ENCODE data around the gene ZNF418.
"Not testable (repeated sequence)": the region's sequence is repeated elsewhere in the genome, so short reads cannot be mapped to it uniquely, and the experiment has no call there.

The ZNF418 gene

GRCh38 chr19:57888560-57889231, 46.5 kb downstream of the ZNF418 start, which contains the start of gene ZNF814:
TSS of gene ZNF814 (minus strand) at chr19:57889037. CDS start at chr19:57888802, 235 bp downstream.
- no peak for DNase-seq

- no peak for DNase-seq
These were observed 47.1 kb downstream of the ZNF418 start for GRCh38 chr19:57888107-57888559.

GRCh38 chr19:57887195-57887941, 47.8 kb downstream of the ZNF418 start:
- no peak for DNase-seq

- DNase-seq = no peak
These were observed 49.2 kb downstream of the ZNF418 start for GRCh38 chr19:57886046-57886445.

- not testable (repeated sequence) for DNase-seq
These were observed 61.1 kb downstream of the ZNF418 start for GRCh38 chr19:57873883-57874799.

- DNase-seq = no peak
These were observed 62.8 kb downstream of the ZNF418 start for GRCh38 chr19:57872450-57872849.
